Esophagus squamous epithelium (tissue), 4 donors: ENCODE results near the gene SRA1.

Experiments
- CTCF ChIP-seq, 6 experiments: fragments of 450-650 bp in 4 of 6; fragments of 200-600 bp in 2 of 6; sonication (generic) in 2 of 6; IDR thresholded peaks; one replicate each; pipeline ENCODE4 v1.5.1; 2016 to 2019; ENCODE audit warnings: antibody characterized with exemption in 6 of 6, mild to moderate bottlenecking in 4 of 6, moderate library complexity in 4 of 6
- POLR2A ChIP-seq, 4 donors: fragments of 450-650 bp; IDR thresholded peaks; one replicate each; pipeline ENCODE4 v1.6.1; 2017; ENCODE audit warnings: antibody characterized with exemption in 4 of 4, mild to moderate bottlenecking in 4 of 4, moderate library complexity in 3 of 4

GRCh38 chr5:140565024-140565779, 7.9 kb upstream of the SRA1 start:
- TF ChIP-seq POLR2A (IDR thresholded peaks at IDR 0.05) (no peak), CTCF (IDR thresholded peaks at IDR 0.05) (no peak)
